Endodermal cell (in vitro differentiated cells): Measurements from ENCODE around the gene TTC1. TPM values are rescaled to one million over a fixed set of nuclear protein-coding genes. Genes with fewer than 3 reads are reported as not detected.

Experiments used
- DNase-seq: peaks from one replicate; pipeline ENCODE4 v3.0.0-alpha.2; 2017
- H3K27ac ChIP-seq: 2 replicates; pipeline ENCODE4 v1.5.1; 2013; ENCODE audit warnings: mild to moderate bottlenecking, low read depth, low read length, moderate library complexity
- H3K27me3 ChIP-seq: 2 replicates; pipeline ENCODE4 v1.6.1; 2013; ENCODE audit warnings: mild to moderate bottlenecking, low read length, moderate library complexity; ENCODE audit not compliant: insufficient read depth, control insufficient read depth, poor library complexity, severe bottlenecking
- H3K36me3 ChIP-seq: 2 replicates; pipeline ENCODE4 v1.7.0; 2013; ENCODE audit warnings: mild to moderate bottlenecking, low read length, moderate library complexity; ENCODE audit not compliant: control insufficient read depth, insufficient read depth
- H3K4me1 ChIP-seq: one replicate; pipeline ENCODE4 v1.7.0; 2013; ENCODE audit warnings: low read length; ENCODE audit not compliant: control insufficient read depth, insufficient read depth
- H3K4me3 ChIP-seq: 2 replicates; pipeline ENCODE4 v1.5.1; 2013; ENCODE audit warnings: mild to moderate bottlenecking, low read length, moderate library complexity
- H3K9ac ChIP-seq: 2 replicates; pipeline ENCODE4 v1.6.1; 2013; ENCODE audit warnings: mild to moderate bottlenecking, low read length, moderate library complexity; ENCODE audit not compliant: poor library complexity, severe bottlenecking; ENCODE audit errors: extremely low read depth
- H3K9me3 ChIP-seq: 2 replicates; pipeline ENCODE4 v1.6.1; 2013; ENCODE audit warnings: mild to moderate bottlenecking, low read length, moderate library complexity; ENCODE audit not compliant: control insufficient read depth
- H3K27ac Mint-ChIP-seq: 2 replicates; pipeline ENCODE4 v1.8.0; 2020; ENCODE audit warnings: mixed read lengths
- H3K27me3 Mint-ChIP-seq: 2 replicates; pipeline ENCODE4 v1.8.0; 2021; ENCODE audit warnings: mild to moderate bottlenecking, mixed read lengths; ENCODE audit not compliant: insufficient read depth
- H3K36me3 Mint-ChIP-seq: 2 replicates; pipeline ENCODE4 v1.8.0; 2020; ENCODE audit warnings: low read depth, mixed read lengths
- H3K4me1 Mint-ChIP-seq: 2 replicates; pipeline ENCODE4 v1.8.0; 2020; ENCODE audit warnings: mixed read lengths
- H3K4me3 Mint-ChIP-seq: 2 replicates; pipeline ENCODE4 v1.8.0; 2020; ENCODE audit warnings: mild to moderate bottlenecking, moderate library complexity, mixed read lengths
- H3K9me3 Mint-ChIP-seq: 2 replicates; pipeline ENCODE4 v1.8.0; 2020; ENCODE audit warnings: mild to moderate bottlenecking, mixed read lengths
- WGBS, 2 experiments: methylation state at CpG; one replicate each; pipeline versions ENCODE4 v1.1.5 to v1.1.7; 2013; ENCODE audit warnings: missing lambda C conversion rate in 2 of 2, mixed read lengths in 1 of 2; ENCODE audit not compliant: insufficient coverage in 1 of 2, insufficient read length in 1 of 2; 5-methylcytosine and 5-hydroxymethylcytosine counted together
- total RNA-seq, 2 donors: library from RNA; stranded (reverse); fragmentation: NEBNext Ultra II Directional in 1 of 2; extraction: Animal tissue kit (Norgen Biotek cat#: 25700) in 1 of 2; gene quantifications; 2 replicates in 1 of 2; 3 replicates in 1 of 2; pipeline ENCODE4 v1.2.1, GENCODE V29; 2021
- TF ChIP-seq, protein P1 (sequence below): fragments of 200-600 bp; sonication (generic); conservative IDR thresholded peaks from 2 replicates; pipeline ENCODE4 v1.5.0; 2021; ENCODE audit warnings: antibody characterized with exemption, mild to moderate bottlenecking

The TTC1 gene
- total RNA-seq, 2 donors from 2014 or later: 59.8 to 72.3 TPM

GRCh38 chr5:160054831-160055230 is 45.9 kb downstream of the TTC1 start:
- Mint-ChIP-seq H3K4me1 (no peaks in the 10 kb centered on the region), H3K36me3 (peaks cover 73% of the 10 kb centered on the region), H3K27ac (no peak overlapping the region), H3K9me3 (peaks cover 6% of the 10 kb centered on the region), H3K4me3 (no peak overlapping the region), H3K27me3 (no peaks in the 10 kb centered on the region)
- TF ChIP-seq, protein P1, sequence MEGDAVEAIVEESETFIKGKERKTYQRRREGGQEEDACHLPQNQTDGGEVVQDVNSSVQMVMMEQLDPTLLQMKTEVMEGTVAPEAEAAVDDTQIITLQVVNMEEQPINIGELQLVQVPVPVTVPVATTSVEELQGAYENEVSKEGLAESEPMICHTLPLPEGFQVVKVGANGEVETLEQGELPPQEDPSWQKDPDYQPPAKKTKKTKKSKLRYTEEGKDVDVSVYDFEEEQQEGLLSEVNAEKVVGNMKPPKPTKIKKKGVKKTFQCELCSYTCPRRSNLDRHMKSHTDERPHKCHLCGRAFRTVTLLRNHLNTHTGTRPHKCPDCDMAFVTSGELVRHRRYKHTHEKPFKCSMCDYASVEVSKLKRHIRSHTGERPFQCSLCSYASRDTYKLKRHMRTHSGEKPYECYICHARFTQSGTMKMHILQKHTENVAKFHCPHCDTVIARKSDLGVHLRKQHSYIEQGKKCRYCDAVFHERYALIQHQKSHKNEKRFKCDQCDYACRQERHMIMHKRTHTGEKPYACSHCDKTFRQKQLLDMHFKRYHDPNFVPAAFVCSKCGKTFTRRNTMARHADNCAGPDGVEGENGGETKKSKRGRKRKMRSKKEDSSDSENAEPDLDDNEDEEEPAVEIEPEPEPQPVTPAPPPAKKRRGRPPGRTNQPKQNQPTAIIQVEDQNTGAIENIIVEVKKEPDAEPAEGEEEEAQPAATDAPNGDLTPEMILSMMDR: no peak
- peaks cover 4% of the 10 kb centered on the region for H3K9me3 ChIP-seq
- H3K4me1 ChIP-seq: no peaks in the 10 kb centered on the region
- no peak overlapping the region for H3K4me3 ChIP-seq
- H3K27ac ChIP-seq: no peak overlapping the region
- peaks cover 85% of the 10 kb centered on the region for H3K36me3 ChIP-seq
- DNase-seq: no peak
- WGBS, 2 experiments: 91 to 100% methylated on average over 1 to 2 of the region's 2 CpGs
- no peak overlapping the region for H3K9ac ChIP-seq
- H3K27me3 ChIP-seq: no peaks in the 10 kb centered on the region

GRCh38 chr5:160057256-160057655 is 48.3 kb downstream of the TTC1 start:
- peaks cover 61% of the 10 kb centered on the region for H3K36me3 Mint-ChIP-seq
- no peak overlapping the region for H3K4me3 Mint-ChIP-seq
- no peaks in the 10 kb centered on the region for H3K4me1 Mint-ChIP-seq
- H3K27me3 Mint-ChIP-seq: no peaks in the 10 kb centered on the region
- no peak overlapping the region for H3K27ac Mint-ChIP-seq
- Histone ChIP-seq H3K9me3 (peaks cover 4% of the 10 kb centered on the region), H3K36me3 (peaks cover 85% of the 10 kb centered on the region), H3K27ac (no peak overlapping the region), H3K4me1 (no peaks in the 10 kb centered on the region), H3K9ac (no peak overlapping the region), H3K27me3 (no peaks in the 10 kb centered on the region), H3K4me3 (no peak overlapping the region)
- TF ChIP-seq, protein P1: no peak
- peaks cover 6% of the 10 kb centered on the region for H3K9me3 Mint-ChIP-seq
- WGBS, 2 experiments: 96 to 100% methylated on average over 3 to 4 of the region's 4 CpGs
- no peak for DNase-seq

DNA sequence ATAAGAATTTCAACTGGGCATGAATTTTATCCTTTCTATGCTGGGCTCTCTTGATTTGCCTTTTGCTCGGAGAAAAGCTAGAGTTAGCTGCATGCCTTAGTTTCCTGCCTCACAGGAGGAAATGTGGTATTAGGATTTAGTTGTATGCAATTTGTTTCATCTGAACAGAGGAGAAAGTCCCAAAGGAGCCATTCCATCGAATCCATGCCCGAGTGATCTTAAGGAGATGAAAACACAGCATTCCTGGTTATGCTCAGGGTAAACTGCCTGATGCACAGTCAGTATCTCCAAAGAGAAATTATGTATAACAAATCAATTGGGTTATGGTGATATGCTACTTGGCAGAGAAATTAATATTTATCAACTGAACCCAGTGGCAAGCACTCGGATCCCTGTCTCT is 51.1 kb downstream of the TTC1 start:
- DNase-seq: no peak
- 96% methylated on average over 4 of the region's 4 CpGs for WGBS, 2 experiments
- no peaks in the 10 kb centered on the region for H3K27me3 ChIP-seq
- TF ChIP-seq, protein P1: no peak
- H3K9ac ChIP-seq: no peak overlapping the region
- no peak overlapping the region for H3K4me3 ChIP-seq
- peaks cover 8% of the 10 kb centered on the region for H3K4me1 Mint-ChIP-seq
- no peak overlapping the region for H3K27ac ChIP-seq
- peaks cover 6% of the 10 kb centered on the region for H3K9me3 Mint-ChIP-seq
- peaks cover 66% of the 10 kb centered on the region for H3K36me3 ChIP-seq
- no peaks in the 10 kb centered on the region for H3K27me3 Mint-ChIP-seq
- H3K36me3 Mint-ChIP-seq: peaks cover 47% of the 10 kb centered on the region
- H3K9me3 ChIP-seq: peaks cover 4% of the 10 kb centered on the region
- H3K4me3 Mint-ChIP-seq: no peak overlapping the region
- H3K4me1 ChIP-seq: peaks cover 3% of the 10 kb centered on the region
- H3K27ac Mint-ChIP-seq: no peak overlapping the region
